ENCODE measurements around the gene GAS2.
A peak's percentile ranks its signal among the peaks of the same experiment; 100 is the strongest.

The GAS2 gene

DNA sequence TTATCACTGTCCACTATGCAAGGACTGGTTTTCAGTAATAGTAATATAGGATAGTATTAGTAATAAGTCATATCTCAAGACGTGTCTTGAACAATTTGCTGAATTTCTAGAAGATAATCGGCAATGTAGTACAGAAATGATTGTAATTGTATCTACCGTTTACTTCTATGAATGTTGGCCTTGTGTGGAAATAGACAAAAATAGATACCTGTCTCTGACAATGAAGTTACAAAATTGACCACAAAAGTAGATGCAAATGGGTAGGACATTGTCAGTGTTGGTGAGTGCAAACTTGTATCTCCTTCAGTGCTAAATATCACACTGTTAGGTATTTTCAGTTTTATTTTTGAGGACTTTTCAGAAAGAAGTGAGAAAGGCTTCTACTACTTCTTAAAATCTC, 120.1 kb downstream of the GAS2 start:
- no peak for DNase-seq (ENCODE audit: extremely low spot score)
- ChIA-PET CTCF (no interaction called here), POLR2A (no interaction called here)
- TF ChIP-seq ZNF384 (IDR thresholded peaks at IDR 0.05) (no peak), BHLHE40 (IDR thresholded peaks at IDR 0.05; ENCODE audit: borderline replicate concordance) (no peak), SP1 (IDR thresholded peaks at IDR 0.05) (no peak), TARDBP (IDR thresholded peaks at IDR 0.05) (no peak), NFRKB (IDR thresholded peaks at IDR 0.05) (no peak), HDGF (IDR thresholded peaks at IDR 0.05; ENCODE audit: borderline replicate concordance) (no peak), ELF4 (IDR thresholded peaks at IDR 0.05) (no peak), FOXM1 (IDR thresholded peaks at IDR 0.05; ENCODE audit: borderline replicate concordance) (no peak), FOXA1 (IDR thresholded peaks at IDR 0.05) (no peak), LEF1 (IDR thresholded peaks at IDR 0.05; ENCODE audit: borderline replicate concordance) (no peak), CTBP1 (IDR thresholded peaks at IDR 0.05; ENCODE audit: borderline replicate concordance) (no peak), SUZ12 (IDR thresholded peaks at IDR 0.05) (no peak), L3MBTL2 (conservative IDR thresholded peaks at IDR 0.05) (no peak), FOXK2 (IDR thresholded peaks at IDR 0.05) (no peak), ARNT (IDR thresholded peaks at IDR 0.05) (no peak)
- TF ChIP-seq, protein P1, sequence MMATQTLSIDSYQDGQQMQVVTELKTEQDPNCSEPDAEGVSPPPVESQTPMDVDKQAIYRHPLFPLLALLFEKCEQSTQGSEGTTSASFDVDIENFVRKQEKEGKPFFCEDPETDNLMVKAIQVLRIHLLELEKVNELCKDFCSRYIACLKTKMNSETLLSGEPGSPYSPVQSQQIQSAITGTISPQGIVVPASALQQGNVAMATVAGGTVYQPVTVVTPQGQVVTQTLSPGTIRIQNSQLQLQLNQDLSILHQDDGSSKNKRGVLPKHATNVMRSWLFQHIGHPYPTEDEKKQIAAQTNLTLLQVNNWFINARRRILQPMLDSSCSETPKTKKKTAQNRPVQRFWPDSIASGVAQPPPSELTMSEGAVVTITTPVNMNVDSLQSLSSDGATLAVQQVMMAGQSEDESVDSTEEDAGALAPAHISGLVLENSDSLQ (IDR thresholded peaks at IDR 0.05), result no peak

DNA sequence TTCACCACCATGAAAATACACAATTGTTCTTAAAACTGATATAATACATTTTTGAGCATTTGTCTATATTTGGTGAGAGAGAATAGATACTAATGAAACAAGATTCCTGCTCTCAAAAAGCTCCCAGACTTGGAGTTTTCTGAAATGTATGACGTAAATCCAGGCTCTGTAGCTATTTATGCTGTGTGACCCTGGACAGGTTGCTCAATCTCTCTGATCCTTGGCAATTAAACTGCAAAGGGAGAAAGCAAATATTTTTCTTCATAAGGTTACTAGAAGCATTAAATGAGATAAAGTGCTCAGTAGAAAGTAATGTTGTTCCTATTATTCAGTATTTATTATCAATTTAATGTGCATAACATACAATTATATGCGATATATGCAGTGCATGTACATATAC, 120.6 kb downstream of the GAS2 start:
- CTCF ChIA-PET, result no interaction called here
- POLR2A ChIA-PET, result no interaction called here
- no peak for DNase-seq (ENCODE audit: extremely low spot score)
- TF ChIP-seq FOXK2 (IDR thresholded peaks at IDR 0.05) (no peak), SP1 (IDR thresholded peaks at IDR 0.05) (no peak), NFRKB (IDR thresholded peaks at IDR 0.05) (no peak), FOXM1 (IDR thresholded peaks at IDR 0.05; ENCODE audit: borderline replicate concordance) (no peak), ZNF384 (IDR thresholded peaks at IDR 0.05) (no peak), ELF4 (IDR thresholded peaks at IDR 0.05) (no peak), HDGF (IDR thresholded peaks at IDR 0.05; ENCODE audit: borderline replicate concordance) (no peak), SUZ12 (IDR thresholded peaks at IDR 0.05) (no peak), CTBP1 (IDR thresholded peaks at IDR 0.05; ENCODE audit: borderline replicate concordance) (no peak), TARDBP (IDR thresholded peaks at IDR 0.05) (no peak), ARNT (IDR thresholded peaks at IDR 0.05) (no peak), LEF1 (IDR thresholded peaks at IDR 0.05; ENCODE audit: borderline replicate concordance) (no peak), FOXA1 (IDR thresholded peaks at IDR 0.05) (no peak), L3MBTL2 (conservative IDR thresholded peaks at IDR 0.05) (no peak), BHLHE40 (IDR thresholded peaks at IDR 0.05; ENCODE audit: borderline replicate concordance) (no peak)
- TF ChIP-seq, protein P1 (IDR thresholded peaks at IDR 0.05), result no peak

DNA sequence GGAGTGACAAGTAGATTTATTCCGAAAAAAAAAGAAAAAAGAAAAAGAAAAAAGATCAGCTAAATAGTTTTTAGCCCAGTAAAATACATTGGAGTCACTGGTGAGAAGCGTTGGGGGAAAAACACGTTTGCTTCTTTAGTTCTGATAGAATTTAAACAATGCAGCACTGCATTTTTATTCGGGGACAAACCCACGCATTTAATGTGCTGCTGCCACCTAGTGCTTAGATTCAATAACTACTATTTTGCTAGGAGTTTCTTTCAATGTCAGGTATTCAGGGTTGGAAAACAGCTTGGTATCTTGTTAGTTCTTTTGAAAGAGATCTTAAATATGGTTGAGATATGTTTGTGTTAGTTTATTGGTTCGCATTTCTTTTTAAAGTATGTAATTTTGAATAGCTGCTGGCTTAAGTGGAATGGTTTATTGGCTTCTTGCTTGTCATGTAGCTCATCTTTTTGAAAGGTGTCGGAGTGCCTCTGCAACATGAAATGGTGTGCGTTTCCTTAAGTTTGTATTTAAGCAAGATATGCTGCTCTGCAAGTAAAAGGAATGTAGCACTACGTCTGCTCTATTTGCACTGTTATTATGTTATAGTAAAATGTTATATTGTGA, 121.2 kb downstream of the GAS2 start:
- CTCF ChIA-PET, result interaction anchor here (0.6 to 1.6 kb wide), 6 partner anchors 17 to 597 kb away, joined by 3 to 8 read pairs (median 4); no protein-coding TSS in a partner anchor
- DNase-seq (ENCODE audit: extremely low spot score), result peak; percentile 35
- POLR2A ChIA-PET, result interaction anchor here (0.7 kb wide), 1 partner anchor 42 kb away, joined by 4 read pairs; the partner anchor contains the start of gene SVIP
- TF ChIP-seq L3MBTL2 (conservative IDR thresholded peaks at IDR 0.05), result no peak
- no peak for TF ChIP-seq SUZ12 (IDR thresholded peaks at IDR 0.05)
- TF ChIP-seq NFRKB (IDR thresholded peaks at IDR 0.05), result no peak
- TF ChIP-seq LEF1 (IDR thresholded peaks at IDR 0.05; ENCODE audit: borderline replicate concordance), result no peak
- no peak for TF ChIP-seq FOXA1 (IDR thresholded peaks at IDR 0.05)
- no peak for TF ChIP-seq FOXM1 (IDR thresholded peaks at IDR 0.05; ENCODE audit: borderline replicate concordance)
- TF ChIP-seq SP1 (IDR thresholded peaks at IDR 0.05), result no peak

DNA sequence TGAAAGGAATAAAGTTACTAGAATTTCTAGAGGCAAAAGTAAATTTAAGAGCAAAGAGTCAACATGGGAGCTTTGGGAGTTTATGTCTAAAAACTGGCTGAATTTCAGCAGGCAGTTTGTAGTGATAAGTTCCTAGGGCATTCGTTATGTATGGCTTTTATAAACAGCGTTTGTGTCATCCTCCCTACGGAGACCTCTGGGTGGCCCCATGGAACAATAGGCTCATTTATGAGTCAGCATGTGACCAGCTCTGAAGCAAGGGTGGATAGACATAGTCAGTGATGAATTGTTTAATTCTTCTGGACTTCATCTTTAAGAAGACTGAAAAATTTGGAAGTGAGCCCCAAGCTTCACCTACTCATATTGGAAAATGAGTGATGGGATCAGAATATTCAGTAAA, 126.1 kb downstream of the GAS2 start:
- TF ChIP-seq NFRKB (IDR thresholded peaks at IDR 0.05), result no peak
- no peak for TF ChIP-seq ELF4 (IDR thresholded peaks at IDR 0.05)
- TF ChIP-seq FOXA1 (IDR thresholded peaks at IDR 0.05), result no peak
- TF ChIP-seq LEF1 (IDR thresholded peaks at IDR 0.05; ENCODE audit: borderline replicate concordance), result no peak
- TF ChIP-seq, protein P1 (IDR thresholded peaks at IDR 0.05), result no peak
- TF ChIP-seq FOXM1 (IDR thresholded peaks at IDR 0.05; ENCODE audit: borderline replicate concordance), result no peak
- TF ChIP-seq TARDBP (IDR thresholded peaks at IDR 0.05), result no peak
- no peak for TF ChIP-seq ZNF384 (IDR thresholded peaks at IDR 0.05)
- TF ChIP-seq BHLHE40 (IDR thresholded peaks at IDR 0.05; ENCODE audit: borderline replicate concordance), result no peak
- no peak for TF ChIP-seq L3MBTL2 (conservative IDR thresholded peaks at IDR 0.05)
- no peak for TF ChIP-seq FOXK2 (IDR thresholded peaks at IDR 0.05)
- TF ChIP-seq ARNT (IDR thresholded peaks at IDR 0.05), result no peak
- no peak for TF ChIP-seq HDGF (IDR thresholded peaks at IDR 0.05; ENCODE audit: borderline replicate concordance)
- TF ChIP-seq SP1 (IDR thresholded peaks at IDR 0.05), result no peak
- TF ChIP-seq CTBP1 (IDR thresholded peaks at IDR 0.05; ENCODE audit: borderline replicate concordance), result no peak
- TF ChIP-seq SUZ12 (IDR thresholded peaks at IDR 0.05), result no peak
- ChIA-PET POLR2A (no interaction called here), CTCF (no interaction called here)
- DNase-seq (ENCODE audit: extremely low spot score), result no peak

DNA sequence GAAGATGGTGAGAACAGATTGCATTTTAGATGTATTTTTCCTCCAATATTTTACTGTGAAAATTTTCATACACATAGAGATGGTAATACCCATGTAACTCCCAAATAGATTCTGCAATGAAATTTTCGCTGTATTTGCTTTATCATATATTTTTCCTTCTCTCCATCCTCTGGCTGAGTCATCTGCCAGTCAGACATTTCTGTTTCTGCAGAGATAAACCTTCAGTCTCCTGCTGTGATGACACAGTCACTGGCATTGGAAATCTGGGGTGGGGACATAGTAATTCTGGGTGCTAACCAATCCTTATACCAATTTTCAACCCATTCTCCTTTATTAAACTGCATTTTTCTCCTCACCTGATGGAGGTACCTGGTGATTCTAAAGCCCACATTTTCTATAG, 129.5 kb downstream of the GAS2 start:
- DNase-seq (ENCODE audit: extremely low spot score), result no peak
- POLR2A ChIA-PET, result no interaction called here
- TF ChIP-seq TARDBP (IDR thresholded peaks at IDR 0.05), result no peak
- no peak for TF ChIP-seq ELF4 (IDR thresholded peaks at IDR 0.05)
- TF ChIP-seq, protein P1 (IDR thresholded peaks at IDR 0.05), result no peak
- no peak for TF ChIP-seq LEF1 (IDR thresholded peaks at IDR 0.05; ENCODE audit: borderline replicate concordance)
- TF ChIP-seq BHLHE40 (IDR thresholded peaks at IDR 0.05; ENCODE audit: borderline replicate concordance), result no peak
- no peak for TF ChIP-seq HDGF (IDR thresholded peaks at IDR 0.05; ENCODE audit: borderline replicate concordance)
- no peak for TF ChIP-seq ARNT (IDR thresholded peaks at IDR 0.05)
- TF ChIP-seq L3MBTL2 (conservative IDR thresholded peaks at IDR 0.05), result no peak
- no peak for TF ChIP-seq FOXA1 (IDR thresholded peaks at IDR 0.05)
- no peak for TF ChIP-seq FOXK2 (IDR thresholded peaks at IDR 0.05)
- TF ChIP-seq CTBP1 (IDR thresholded peaks at IDR 0.05; ENCODE audit: borderline replicate concordance), result no peak
- no peak for TF ChIP-seq ZNF384 (IDR thresholded peaks at IDR 0.05)
- TF ChIP-seq SP1 (IDR thresholded peaks at IDR 0.05), result no peak
- no peak for TF ChIP-seq SUZ12 (IDR thresholded peaks at IDR 0.05)
- TF ChIP-seq FOXM1 (IDR thresholded peaks at IDR 0.05; ENCODE audit: borderline replicate concordance), result no peak
- no peak for TF ChIP-seq NFRKB (IDR thresholded peaks at IDR 0.05)
- CTCF ChIA-PET, result no interaction called here

Data from HEK293T (cell line).